SKM-1 (cell line): Measurements from ENCODE around the gene BMP2.

Experiments used
- DNase-seq: peaks from one replicate; lab custom pipeline; 2025; ENCODE audit not compliant: unreplicated experiment; lab: John Stamatoyannopoulos, UW

The BMP2 gene

DNA sequence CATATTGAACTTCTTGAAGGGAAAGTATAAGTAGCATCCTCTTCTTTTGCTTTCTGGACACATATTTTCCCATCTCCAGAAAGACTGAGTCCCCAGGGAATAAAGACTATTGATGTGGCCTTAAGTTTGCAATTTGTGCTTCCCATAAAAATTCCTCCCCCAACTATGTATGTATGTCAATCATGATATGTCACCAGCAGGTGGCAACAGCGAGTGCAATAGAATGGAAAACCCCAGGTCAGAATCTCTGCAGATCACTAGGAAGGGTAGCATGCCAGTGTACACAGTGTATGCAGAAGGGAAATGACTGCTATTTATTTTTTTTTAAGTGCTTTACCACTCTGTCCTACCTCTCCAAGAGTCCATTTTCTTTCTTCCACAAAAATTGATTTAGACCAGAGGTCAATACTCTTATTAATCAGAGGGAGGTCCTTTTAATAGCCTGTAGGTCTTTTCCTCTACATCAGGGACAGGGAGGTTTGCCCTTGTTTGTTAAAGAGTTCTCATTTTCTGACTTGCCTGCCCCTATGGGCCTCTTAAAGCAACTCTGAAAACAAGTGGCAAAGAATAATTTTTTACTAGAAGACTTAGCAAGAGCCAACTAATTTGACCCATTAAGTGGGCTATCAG lies 61.4 kb downstream of the BMP2 start:
- peak; percentile 17 for DNase-seq

DNA sequence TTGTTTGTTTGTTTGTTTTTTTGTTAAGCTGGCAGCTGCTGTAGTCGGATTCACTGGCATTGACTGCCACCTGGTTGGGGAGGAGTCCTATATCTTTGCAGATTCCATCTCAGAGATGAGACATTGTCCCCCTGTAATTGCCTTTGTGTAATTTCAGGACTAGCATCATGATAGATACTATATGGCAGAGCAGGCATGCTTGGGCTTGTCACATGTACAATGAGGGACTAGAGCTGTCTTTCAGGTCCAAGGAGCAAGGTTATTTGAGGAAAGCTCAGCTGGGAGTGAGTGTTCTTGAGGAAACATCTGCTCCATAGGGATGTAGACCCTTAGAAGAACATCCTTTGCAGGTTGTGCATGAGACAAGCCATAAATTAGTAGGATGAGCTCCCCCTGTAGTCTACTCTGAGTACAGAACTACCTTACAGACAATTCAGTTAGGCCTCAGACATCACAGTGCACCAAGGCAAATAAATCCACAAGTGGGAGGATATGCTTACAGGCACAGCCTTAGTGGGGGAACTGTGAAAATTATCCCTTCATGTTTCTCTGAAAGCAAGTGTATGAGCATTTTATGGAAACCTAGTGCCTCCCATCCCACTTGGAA lies 62.1 kb downstream of the BMP2 start:
- no peak for DNase-seq
